Epithelial cell of proximal tubule (primary cell): ENCODE results near the gene LRRC8B. TPM values are rescaled to one million over a fixed set of nuclear protein-coding genes. Genes with fewer than 3 reads are reported as not detected.
"Not testable (repeated sequence)": the region's sequence is repeated elsewhere in the genome, so short reads cannot be mapped to it uniquely, and the experiment has no call there.

ENCODE experiments used
- DNase-seq: peaks from one replicate; pipeline ENCODE4 v3.0.0-alpha.2; 2011; ENCODE audit warnings: low read depth
- H3K4me3 ChIP-seq: 2 replicates; pipeline ENCODE4 v1.5.1; 2011; ENCODE audit warnings: low read depth, mild to moderate bottlenecking, low read length
- CTCF ChIP-seq: conservative IDR thresholded peaks from 2 replicates; pipeline ENCODE4 v1.5.1; 2012; ENCODE audit warnings: low read depth, mild to moderate bottlenecking, low read length
- total RNA-seq: library from RNA; depleted of rRNA; stranded (reverse); fragments of >200 nt; gene quantifications from 2 replicates; pipeline ENCODE4 v1.2.3, GENCODE V29; 2015

Gene LRRC8B
- total RNA-seq, 1 donor from 2014 or later: 5.0 TPM

DNA sequence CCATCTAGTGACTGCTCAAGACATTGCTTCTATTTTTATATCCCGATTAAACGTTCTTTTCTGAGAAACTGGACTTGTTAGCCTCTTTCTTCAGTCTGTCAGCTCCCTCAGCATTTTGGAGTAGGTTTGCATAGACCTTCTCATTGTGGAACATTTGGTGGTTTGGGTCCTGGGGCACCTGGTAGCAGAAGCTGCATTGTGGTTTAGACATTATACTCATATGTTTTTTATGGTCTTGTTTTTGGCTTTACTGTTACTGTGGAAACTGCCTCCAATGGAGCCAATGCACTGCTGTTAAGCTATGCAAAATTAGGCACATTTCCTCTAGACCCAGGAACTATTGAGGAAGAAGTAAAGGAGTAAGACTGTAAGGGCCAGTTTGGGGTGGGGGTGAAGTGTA is 36.7 kb upstream of the LRRC8B start:
- no peak overlapping the region for H3K4me3 ChIP-seq
- no peak for DNase-seq
- no peak for TF ChIP-seq CTCF

GRCh38 chr1:89489047-89489729 is 35.4 kb upstream of the LRRC8B start:
- DNase-seq: no peak
- TF ChIP-seq CTCF: no peak
- no peak overlapping the region for H3K4me3 ChIP-seq

- DNase-seq: no peak
- TF ChIP-seq CTCF: no peak
- no peak overlapping the region for H3K4me3 ChIP-seq
These were observed 34.2 kb upstream of the LRRC8B start for GRCh38 chr1:89490389-89490788.

DNA sequence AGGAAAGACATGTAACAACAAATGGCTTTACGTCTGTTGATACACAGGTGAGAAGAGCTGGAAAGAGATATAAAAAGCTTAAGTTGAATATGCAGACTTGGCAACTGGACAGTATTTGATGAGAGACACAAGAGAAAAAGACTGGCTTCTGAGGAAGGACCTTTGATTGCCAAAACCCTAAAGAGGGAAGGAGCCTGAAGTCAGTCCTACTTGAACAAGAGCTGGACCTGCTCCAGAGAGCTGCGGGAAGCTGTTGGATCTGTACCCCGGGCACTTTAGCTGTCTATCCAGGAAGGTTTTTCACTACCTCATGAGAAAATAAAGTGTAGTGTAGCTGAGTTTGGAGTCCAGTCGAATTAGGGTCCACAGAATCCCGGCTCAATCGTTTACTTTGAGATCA is 25.3 kb upstream of the LRRC8B start:
- DNase-seq: no peak
- no peak for TF ChIP-seq CTCF

GRCh38 chr1:89502042-89502441 is 22.6 kb upstream of the LRRC8B start:
- no peak for DNase-seq
- no peak for TF ChIP-seq CTCF

More for the DNA sequence above, 25.3 kb upstream of the LRRC8B start:
- H3K4me3 ChIP-seq: no peak overlapping the region

DNA sequence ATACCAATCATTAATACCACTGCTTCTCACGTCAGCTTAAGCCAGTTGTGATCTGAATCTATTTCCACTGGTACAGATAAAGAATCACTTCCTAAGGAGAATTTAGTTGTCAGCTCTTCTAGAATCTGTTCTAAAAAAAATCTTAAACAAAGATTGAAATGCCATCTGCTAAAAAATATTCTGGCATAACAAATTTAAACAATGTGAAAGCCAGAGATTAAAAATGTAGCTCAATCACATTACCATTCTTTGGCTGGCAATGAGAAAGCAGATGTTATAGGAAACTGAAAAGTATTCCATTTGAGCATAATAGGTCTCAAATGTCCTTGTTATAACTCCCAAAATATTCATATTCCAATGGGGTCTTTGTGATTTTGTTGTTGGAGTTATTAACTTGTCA is 21.7 kb upstream of the LRRC8B start:
- H3K4me3 ChIP-seq: no peak overlapping the region
- no peak for DNase-seq
- TF ChIP-seq CTCF: no peak

More at GRCh38 chr1:89502042-89502441, 22.6 kb upstream of the LRRC8B start:
- H3K4me3 ChIP-seq: no peak overlapping the region

DNA sequence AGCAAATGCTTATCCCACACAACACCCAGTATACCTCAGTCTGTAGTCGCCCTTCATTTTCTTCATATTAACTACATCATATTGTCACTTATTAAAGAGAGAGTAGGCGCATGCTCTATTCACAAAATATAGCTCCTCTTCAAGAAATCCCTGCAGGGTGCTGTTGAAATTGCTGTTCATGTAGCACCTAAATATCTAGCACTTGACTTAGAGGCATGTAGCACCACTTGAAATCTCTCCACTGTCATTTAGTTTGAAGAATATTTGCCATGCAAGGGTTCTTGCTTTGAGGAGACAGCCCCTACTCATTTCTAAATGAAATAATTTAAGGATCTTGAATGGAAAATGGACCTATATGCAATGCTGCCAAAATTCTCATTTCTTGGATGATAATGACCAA is 20.9 kb upstream of the LRRC8B start:
- no peak overlapping the region for H3K4me3 ChIP-seq
- no peak for TF ChIP-seq CTCF

GRCh38 chr1:89510061-89510460 is 14.6 kb upstream of the LRRC8B start:
- DNase-seq, H3K4me3 ChIP-seq: not testable (repeated sequence)

More for the DNA sequence above, 20.9 kb upstream of the LRRC8B start:
- DNase-seq: no peak
